H1 (cell line): Measurements from ENCODE around the gene KATNAL1. TPM values are rescaled to one million over a fixed set of nuclear protein-coding genes. Genes with fewer than 3 reads are reported as not detected.

ENCODE experiments used
- ATF2 ChIP-seq: IDR thresholded peaks from 2 replicates; pipeline ENCODE4 v1.6.1; 2012; ENCODE audit warnings: low read length, inconsistent platforms
- ATF3 ChIP-seq: IDR thresholded peaks from 2 replicates; pipeline ENCODE4 v1.6.1; 2011; ENCODE audit warnings: low read depth, mild to moderate bottlenecking, low read length; ENCODE audit not compliant: insufficient read depth
- CHD7 ChIP-seq: fragments of 300-600 bp; sonication (generic); IDR thresholded peaks from 2 replicates; pipeline ENCODE4 v1.7.1; 2012; ENCODE audit warnings: low read length, moderate library complexity, mild to moderate bottlenecking, inconsistent platforms; ENCODE audit not compliant: insufficient replicate concordance
- POLR2AphosphoS5 ChIP-seq: IDR thresholded peaks from 2 replicates; pipeline ENCODE4 v1.6.1; 2011; ENCODE audit warnings: low read depth, low read length
- RAD21 ChIP-seq, 2 experiments: IDR thresholded peaks in 1 of 2; conservative IDR thresholded peaks in 1 of 2; 2 replicates each; pipeline ENCODE4 v1.6.1; 2011; ENCODE audit warnings: low read depth in 2 of 2, low read length in 2 of 2, improper control_type of control experiment in 1 of 2, inconsistent platforms in 1 of 2, mild to moderate bottlenecking in 1 of 2, moderate library complexity in 1 of 2
- SP2 ChIP-seq: IDR thresholded peaks from 2 replicates; pipeline ENCODE4 v1.6.1; 2012; ENCODE audit warnings: mild to moderate bottlenecking, low read length, inconsistent platforms
- YY1 ChIP-seq: IDR thresholded peaks from 2 replicates; pipeline ENCODE4 v1.6.1; 2011; ENCODE audit warnings: low read depth, mild to moderate bottlenecking, low read length
- polyA plus RNA-seq, 7 experiments: library from polyadenylated mRNA; depleted of rRNA in 3 of 7; stranded (reverse) in 5 of 7; unstranded in 2 of 7; fragments of >200 nt in 5 of 7; fragments of 200-250 nt in 2 of 7; gene quantifications; 1 replicate in 5 of 7; 2 replicates in 1 of 7; 4 replicates in 1 of 7; pipeline versions ENCODE4 v1.2.1 to v1.2.3, GENCODE V29; 2011 to 2013; ENCODE audit warnings: missing spikeins in 2 of 7, mixed read lengths in 2 of 7
- total RNA-seq: library from RNA; stranded (reverse); fragmentation: NEBNext Ultra II Directional; extraction: Animal tissue kit (Norgen Biotek cat#: 25700); gene quantifications from 2 replicates; pipeline ENCODE4 v1.2.1, GENCODE V29; 2021

The KATNAL1 gene
- total and polyA plus RNA-seq, 2 of the 8 experiments (the other 6 are each of a cell fraction or from before 2014, with no cell fraction given): 4.0 to 13.2 TPM

- no peak for TF ChIP-seq CHD7
- TF ChIP-seq YY1: no peak
- TF ChIP-seq RAD21 (IDR thresholded peaks at IDR 0.05 in 1 of 2, conservative IDR thresholded peaks at IDR 0.05 in 1 of 2; ENCODE audit: low read depth in 2 of 2, low read length in 2 of 2): no peak
- TF ChIP-seq POLR2AphosphoS5: no peak
- TF ChIP-seq SP2: no peak
- TF ChIP-seq ATF2: no peak
- no peak for TF ChIP-seq ATF3
Measured at GRCh38 chr13:30341815-30342570, 34.6 kb upstream of the KATNAL1 start (continued).
